Stimulated activated CD4-positive, alpha-beta T cell treated with anti-CD3 and anti-CD28 coated beads, Interleukin-4, amount 100 ng/mL, for 1 hour (primary cell): Measurements from ENCODE around the gene FAM50A.

Experiments
- DNase-seq: peaks from one replicate; pipeline ENCODE4 v3.0.0-alpha.2; 2020

FAM50A gene

DNA sequence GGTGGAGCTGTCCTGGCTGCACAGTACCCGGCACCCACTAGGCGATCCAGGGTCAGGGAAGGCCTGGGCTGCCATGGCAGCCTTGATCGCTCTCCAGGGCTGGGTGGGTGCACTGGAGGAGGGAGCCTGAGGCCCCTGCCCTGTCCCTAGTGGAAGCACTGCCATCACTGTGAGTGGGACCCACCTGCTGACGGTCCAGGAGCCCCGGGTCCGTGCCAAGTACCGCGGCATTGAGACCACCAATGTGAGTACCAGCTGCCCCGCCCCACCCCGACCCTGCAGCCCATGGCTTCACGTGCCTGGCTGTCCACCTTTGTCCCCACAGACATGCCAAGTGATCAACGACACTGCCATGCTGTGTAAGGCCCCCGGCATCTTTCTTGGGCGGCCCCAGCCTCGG lies 23.0 kb downstream of the FAM50A start:
- no peak for DNase-seq

DNA sequence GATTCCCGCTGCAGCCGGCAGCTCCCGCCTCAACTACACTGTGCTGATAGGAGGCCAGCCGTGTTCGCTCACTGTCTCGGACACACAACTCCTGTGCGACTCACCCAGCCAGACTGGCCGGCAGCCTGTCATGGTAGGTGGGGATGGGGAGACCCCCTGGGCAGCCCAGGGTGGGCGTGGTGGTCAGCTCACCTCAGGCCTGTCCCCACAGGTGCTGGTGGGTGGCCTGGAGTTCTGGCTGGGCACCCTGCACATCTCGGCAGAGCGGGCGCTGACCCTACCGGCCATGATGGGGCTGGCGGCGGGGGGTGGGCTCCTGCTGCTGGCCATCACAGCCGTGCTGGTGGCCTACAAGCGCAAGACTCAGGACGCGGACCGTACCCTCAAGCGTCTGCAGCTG lies 23.6 kb downstream of the FAM50A start:
- DNase-seq: no peak

DNA sequence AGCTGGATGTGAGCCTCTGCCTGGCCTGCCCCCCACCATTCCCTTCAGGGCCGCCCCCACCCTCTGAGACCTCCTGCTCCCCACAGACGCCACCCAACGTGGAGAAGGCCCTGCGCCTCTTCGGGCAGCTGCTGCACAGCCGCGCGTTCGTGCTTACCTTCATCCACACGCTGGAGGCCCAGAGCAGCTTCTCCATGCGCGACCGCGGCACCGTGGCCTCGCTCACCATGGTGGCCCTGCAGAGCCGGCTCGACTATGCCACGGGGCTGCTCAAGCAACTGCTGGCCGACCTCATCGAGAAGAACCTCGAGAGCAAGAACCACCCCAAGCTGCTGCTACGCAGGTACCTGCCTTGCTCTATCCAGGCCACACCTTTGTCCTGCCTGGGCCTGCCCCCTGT lies 24.3 kb downstream of the FAM50A start:
- DNase-seq: no peak

DNA sequence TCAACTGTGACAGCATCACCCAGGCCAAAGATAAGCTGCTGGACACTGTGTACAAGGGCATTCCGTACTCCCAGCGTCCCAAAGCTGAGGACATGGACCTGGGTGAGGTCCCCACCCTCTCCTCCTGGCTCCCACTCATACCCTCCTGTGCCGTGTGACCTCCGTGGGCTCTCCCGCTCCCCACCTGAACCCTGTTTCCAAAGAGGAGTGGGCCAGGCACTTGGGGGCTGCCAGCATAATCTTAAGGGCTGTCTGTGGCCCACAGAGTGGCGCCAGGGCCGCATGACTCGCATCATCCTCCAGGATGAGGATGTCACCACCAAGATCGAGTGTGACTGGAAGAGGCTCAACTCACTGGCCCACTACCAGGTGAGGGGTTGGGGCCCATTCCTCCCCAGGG lies 25.2 kb downstream of the FAM50A start:
- DNase-seq: no peak

DNA sequence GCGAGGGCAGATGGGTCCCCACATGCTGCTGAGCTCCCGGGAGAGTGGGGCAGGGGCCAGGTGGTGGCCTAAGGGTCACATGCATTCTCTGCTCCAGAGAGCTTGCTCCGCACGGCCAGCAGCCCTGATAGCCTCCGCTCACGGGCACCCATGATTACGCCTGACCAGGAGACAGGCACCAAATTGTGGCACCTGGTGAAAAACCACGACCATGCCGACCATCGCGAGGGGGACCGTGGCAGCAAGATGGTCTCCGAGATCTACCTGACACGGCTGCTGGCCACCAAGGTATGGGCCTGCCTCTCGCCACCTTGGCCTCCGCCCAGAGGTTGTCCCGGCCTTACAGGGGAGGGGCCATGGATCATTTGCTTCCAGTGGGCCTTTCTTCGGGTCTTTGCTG lies 25.9 kb downstream of the FAM50A start:
- no peak for DNase-seq

DNA sequence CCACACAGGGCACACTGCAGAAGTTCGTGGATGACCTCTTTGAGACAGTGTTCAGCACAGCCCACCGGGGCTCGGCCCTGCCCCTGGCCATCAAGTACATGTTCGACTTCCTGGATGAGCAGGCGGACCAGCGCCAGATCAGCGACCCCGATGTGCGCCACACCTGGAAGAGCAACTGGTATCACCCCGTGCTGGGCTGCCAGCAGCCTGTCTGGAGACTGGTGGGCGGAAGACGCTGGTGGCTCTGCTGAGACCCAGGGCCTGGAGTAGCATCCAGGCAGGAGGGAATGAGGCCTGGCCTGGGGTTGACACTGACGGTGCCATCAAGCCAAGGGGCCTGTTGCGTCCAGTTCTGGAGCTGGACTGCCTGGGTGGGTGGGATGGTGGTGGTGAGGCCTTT lies 26.5 kb downstream of the FAM50A start:
- DNase-seq: no peak

DNA sequence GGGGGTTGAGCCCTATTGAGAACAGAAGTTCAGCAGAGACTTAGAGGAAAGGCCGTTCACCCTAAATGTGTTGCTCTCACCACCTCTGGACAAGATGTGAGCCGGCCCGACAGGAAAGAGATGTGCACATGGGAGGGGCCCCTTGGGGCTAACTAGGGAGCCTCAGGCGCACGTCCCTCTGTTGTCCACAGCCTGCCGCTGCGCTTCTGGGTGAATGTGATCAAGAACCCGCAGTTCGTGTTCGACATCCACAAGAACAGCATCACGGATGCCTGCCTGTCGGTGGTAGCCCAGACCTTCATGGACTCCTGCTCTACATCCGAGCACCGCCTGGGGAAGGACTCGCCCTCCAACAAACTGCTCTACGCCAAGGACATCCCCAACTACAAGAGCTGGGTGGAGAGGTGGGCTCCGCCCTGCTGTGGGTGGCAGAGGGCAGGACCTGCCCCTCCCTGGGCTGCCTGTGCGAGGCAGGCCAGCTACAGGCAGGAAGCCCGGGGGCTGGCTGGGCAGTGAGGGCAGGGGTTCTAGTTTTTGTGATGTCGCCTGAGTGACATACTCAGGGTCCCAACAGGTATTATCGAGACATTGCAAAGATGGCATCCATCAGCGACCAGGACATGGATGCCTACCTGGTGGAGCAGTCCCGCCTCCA lies 27.1 kb downstream of the FAM50A start:
- no peak for DNase-seq

DNA sequence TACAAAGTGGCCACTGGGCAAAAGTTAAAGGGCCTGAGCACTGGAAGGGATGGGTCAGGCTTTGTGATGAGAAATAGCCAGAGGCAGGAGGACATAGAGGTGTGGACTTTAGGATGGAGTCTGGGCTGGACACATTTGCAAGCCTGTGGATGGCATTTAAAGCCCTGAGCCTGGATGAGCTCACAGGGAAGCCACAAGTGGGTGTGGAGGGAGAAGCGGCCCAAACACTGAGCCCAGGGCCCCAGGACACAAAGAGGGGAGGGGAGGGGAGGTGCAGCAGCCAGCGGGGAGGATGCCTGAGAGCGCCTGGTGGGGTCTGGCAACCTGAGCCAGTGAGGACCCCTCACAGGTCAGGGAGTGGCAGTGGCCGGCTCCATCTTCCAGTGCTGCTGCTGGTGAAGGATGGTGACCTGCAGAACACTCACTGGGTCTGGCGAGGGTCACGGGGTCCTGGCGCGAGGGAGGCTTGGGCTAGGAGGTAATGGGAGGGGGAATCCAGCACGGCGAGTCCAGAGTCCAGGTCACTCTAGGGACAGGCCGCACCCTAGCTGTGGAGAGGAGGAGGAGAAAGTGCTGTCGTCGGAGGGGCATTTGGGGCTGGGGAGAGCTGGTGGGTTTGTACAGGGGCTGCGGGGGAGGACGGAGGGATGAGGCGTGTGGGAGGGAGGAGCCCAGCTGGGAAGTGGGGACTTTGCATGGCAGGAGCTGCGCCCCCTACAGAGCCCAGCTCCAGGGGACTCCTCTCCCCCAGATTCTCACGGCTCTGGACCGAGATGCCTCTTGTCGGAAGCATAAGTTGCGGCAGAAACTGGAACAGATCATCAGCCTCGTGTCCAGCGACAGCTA lies 28.1 kb downstream of the FAM50A start:
- DNase-seq: no peak

DNA sequence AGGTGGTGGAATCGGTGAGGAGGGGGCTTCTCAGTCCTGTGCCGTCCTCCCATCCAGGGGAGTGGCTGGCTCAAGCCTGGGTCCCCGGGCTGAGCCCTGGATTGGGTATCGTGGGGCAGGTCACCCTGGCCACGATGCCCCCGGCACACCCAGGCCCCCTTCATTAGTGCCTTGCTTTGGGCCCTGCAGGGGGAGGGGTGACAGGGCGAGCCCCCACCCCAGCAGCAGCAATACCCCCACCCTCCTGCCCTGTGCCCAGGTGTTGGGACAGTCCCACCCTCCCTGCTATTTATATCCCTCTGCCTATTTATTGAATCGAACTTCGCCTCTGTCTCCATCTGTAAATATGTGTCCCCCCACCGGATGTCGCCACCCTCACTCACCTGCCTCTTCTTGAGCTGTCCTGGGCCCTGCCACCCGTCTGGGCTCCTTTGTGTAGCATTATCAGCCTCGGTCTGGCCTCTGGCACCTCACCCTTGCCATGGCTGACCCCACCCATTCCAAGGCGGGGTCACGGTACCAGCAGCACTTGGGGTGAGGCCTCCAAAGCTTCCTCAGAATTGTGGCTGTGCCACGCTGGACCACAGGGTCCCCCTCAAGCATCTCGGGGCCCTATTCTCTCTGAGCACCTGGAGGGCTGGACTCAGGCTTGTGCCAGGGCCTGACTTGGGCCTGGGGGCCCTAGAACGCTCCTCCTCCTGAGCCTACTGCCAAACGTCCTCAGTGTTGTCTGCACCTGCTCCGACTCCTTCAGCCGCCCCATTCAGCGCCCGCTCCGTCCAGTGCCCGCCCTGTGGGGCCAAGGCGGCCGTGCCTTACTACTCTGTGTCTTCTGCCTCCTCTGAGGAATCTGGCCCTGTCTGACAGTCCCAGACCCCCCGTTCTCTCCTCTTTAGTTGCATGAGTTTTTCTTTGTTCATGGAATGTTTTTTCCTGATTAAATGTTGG lies 29.0 kb downstream of the FAM50A start:
- no peak for DNase-seq

DNA sequence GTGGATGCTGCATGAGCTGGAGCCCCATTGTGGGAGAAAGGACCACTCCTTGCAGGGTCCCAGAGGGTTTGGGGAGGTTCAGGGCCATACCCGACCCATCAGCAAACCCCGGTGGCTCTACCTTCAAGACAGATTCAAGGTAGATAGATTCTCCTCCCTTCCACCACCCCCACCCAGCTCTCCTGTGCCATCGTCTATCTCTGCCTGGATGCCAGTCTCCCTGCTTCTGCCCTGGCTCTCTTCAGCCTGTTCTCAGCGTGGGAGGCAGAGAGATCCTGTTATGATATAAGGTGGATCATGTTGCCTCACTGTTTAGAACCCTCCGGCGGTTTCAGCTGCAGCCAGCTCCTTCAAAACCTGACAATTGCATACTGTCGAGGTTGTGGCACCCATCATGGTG lies 29.7 kb downstream of the FAM50A start:
- no peak for DNase-seq

DNA sequence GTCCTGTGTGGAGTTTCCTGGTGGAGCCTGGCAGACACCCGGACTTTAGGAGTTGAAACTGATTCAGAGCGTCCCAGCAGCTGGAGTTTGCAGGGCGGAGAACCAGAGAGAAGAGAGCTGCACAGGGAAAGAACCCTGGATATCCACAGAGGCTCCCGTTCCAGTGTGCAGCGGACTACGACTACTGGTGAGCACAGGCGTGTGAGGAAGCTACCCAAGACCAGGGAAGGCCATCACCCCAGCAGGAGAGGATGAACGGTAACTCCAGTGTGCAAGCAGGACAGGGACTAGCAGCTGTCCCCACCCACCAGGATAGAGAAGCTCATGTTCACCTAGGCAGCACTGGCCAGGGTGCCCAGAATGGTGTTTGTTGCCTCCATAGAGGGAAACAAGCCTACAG lies 32.9 kb downstream of the FAM50A start:
- no peak for DNase-seq

DNA sequence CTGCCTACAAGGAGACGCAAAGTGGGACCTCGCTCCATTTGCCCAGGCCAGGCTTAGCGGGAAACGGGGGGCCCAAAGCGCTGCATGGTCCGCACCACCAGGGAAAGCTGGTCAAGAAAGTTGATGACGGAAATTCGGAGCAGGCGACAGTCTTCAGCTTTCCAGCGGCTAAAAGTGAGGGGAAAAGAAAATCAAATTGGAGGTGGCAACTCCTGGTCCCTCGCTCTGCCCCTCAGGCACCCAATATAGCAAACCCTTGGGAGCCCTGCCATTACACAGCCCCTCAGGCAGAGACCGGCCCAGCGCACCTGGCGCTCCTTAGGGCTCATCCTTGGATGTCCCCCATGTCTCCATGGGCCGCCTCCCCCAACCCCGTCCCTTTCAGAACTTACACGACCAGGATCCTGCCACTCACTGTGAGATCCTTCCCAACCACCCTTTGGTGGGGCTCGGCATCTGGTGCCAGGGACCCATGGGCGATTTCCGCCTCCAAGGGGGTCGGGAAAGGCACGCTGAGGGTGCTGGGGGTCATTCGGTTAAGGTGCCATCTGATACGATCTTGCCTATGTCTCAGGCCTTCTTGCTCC lies 34.0 kb downstream of the FAM50A start:
- no peak for DNase-seq

DNA sequence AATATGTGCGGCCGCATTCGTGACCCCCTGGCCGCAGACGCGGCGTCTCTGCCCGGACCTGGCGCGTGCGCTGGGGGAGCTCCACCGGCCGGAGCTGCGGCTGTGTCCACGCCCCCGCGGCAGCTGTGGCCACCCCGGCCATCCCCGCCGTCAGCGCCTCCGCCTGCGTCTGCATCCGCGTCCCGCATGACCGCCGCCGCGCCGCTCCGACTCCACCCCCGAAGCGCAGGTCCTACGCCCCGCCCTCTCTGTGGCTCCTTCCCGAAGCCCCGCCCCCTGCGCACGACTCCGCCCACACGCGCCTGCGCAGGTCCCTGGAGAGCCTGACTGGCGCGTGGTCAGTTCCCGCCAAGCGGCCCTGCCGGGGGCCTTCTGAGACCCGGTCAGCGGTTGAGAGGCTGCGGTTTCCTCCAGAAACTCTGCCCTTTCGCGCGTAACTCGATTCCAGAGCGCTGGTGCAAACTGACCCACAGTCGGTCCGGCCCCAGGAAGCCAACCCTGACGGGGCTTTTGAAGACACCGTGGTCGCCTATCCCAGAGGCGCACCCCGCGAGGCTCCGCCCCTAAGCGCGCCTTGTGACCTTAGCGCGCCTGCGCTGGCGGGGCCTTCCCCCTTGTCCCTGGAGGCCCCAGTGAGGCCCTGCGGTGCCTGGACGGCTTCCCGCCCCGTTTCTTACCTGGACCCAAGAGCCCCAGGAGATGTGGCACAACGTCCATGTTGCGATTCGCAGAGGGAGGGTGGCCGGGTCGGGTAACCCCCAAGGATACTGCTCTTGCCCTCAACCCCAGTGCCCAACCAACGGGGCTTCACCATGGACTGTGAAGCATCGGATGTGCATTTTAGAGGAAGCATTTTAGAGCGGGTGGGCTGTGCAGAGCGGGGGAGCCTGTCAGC lies 35.0 kb downstream of the FAM50A start, which contains the start of gene LAGE3:
TSS of gene LAGE3 (minus strand) at position 554 of the 895 bp plus-strand sequence. CDS start at position 188, 366 bp downstream.
- DNase-seq: peak; percentile 93

DNA sequence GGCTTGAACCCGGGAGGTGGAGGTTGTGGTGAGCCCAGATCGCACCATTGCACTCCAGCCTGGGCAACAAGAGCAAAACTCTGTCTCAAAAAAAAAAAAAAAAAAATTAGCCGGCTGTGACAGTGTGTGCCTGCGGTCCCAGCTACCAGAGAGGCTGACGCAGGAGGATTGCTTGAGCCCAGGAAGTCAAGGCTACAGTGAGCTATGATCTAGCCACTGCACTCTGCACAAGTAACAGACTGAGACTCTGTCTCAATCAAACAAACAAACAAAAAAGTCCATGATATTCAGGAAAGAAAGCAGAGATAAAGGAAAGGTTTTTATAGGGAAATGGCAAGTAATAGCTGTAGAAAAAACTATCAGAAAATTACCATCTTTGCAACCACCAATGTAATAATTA lies 37.3 kb downstream of the FAM50A start:
- no peak for DNase-seq

DNA sequence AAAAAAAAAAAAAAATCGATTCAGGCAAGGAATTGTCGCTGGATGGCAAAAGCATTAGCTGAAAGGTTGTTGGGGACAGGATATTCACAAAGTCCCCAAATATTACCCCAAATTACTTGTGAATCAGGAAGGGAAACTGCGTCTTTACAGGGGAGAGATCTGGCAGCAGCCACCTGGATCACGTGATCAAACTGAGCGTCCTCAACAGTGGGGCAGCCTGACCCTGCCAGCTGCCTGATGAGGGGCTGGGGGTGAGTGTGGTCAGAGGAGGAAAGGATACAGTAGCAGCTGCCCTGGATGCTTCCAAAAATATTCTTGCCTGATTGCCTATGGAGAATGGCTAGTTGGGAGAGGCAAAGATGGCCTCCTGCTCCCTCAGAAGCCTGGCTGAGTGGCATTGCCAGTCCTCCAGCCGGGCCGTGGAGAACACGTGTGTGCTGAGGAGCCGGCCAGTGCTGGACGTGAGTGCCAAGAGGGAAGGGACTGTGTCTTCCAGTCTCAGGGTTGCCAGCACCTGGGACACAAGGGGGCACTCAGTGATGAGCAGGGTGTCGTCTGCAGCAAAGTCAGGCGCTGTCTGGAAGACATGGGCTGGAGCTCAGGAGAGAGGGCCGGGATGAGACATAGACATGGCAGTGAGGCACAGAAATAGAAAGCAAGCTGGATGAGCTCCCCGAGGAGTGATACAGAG lies 38.1 kb downstream of the FAM50A start:
- DNase-seq: no peak

DNA sequence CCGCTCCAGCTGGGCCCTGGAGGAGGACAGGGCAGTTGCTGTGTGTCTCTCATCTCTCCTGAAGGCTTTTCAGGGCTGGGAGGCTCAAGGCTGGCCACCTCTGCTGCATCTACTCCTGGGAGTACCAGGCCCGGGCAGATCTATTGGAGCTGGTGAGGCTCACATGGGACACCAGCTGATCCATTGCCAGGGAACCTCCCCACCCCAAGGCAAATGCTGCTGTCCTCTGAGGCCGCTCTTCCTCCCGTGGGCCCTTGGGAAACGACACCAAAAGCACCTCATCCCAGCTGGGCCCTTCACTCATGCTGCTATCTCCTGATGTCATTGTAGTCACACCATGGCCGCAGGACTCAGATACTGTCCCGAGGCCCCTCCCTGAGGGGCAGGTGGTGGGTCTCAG lies 38.8 kb downstream of the FAM50A start:
- DNase-seq: no peak

DNA sequence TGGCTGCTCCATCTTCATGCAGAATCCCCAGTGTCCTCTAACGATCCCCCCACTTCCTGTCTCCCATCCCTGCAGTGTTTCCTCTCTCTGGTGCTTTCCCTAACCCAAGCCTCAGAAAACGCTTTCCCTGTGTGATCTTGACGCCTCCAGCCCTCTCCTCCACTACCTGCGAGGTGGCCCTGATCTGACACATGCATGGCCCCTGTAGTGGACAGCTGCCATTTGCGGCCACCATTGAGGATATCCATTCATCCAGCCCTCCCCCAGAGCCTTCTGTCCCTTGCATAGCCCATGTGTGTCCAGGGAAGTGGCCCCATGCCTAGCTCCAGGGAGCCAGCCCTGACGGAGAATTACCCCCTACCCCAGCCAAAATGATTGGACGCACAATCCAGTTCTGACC lies 39.4 kb downstream of the FAM50A start:
- no peak for DNase-seq

DNA sequence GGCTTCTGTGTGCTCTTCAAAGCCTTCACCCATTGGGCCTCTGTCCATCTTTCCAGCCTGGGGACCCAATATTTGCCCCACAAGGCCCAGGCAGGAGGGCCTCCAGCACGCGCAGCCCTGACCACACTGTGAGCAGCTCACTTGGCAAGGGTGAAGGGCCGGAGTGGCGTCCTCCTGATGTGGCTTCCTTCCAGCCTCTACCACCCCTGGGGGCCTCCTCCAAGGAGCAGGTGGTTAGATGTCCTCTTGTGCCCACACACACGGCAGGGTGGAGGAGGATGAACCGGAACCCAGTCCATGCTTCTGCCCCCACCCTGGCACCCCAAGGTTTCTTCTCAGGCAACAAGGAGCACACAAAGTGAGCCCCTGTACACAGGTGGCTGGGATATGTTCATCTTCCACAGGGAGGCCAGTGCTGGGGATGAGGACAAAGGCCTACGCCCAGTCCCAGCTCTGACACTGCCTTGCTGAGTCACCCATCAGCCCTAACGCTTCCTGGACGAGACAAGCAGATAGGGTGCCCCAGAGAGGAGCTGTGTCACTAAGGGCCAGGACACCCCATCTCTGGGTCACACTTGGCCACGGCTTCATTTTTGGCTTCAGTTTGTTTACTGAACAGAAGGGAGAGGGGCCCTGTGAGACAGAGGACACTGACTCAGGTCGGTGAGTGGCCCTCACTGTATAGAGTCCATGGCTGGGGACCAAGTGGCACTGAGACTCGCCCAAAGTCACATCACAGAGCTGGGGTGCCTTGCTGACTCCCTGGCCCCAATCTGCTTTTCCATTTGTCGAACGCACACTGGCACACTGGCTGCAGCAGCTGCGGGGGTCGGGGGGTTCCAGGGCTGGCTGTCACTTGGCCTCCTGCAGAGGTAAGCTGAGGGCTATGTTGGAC lies 40.6 kb downstream of the FAM50A start:
- no peak for DNase-seq

DNA sequence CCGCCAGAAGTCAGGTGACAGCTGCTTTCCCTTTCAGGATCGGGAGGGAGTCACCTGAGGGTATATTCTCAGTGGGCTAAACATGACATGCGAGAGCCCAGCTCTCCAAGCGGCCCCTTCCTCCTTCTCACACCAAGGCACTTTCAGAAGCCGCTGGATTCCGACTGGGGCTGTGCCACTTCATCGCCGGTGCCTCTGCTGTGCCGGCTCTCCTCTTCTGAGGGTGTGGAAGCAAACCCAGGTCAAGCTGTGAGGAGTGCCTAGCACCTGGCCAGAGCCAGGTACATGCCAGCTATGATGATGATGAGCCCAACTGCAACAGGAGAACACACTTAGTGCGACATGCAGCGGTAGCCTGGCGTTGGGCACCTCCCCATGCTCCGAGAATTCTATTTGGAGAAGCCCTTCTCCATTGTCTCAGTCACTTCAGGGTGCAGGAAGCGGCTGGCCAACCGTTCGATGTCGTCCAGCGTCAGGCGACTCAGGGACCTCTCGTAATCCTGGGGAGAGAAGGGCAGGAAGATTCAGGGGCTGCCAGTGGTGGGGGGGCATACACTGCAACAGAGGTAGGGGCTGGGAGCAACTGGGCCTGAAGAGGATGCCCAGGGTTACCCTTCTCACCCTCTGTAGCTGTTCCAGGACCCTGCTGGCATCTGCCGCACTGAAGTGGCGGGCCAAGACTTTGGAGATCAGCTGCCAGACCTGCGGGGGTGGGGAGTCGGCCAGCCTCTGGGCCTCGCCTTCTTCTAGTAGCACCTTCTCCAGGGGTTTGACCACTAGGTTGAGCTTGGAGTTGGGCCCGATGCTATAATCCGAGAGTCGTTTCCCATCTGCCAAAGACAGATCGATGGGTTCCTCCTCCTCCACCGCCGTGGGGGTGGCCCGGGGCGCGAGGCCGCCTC lies 41.5 kb downstream of the FAM50A start:
- no peak for DNase-seq
